MM.1S (cell line): Measurements from ENCODE around the gene SMOC1.

ENCODE experiments used
- CTCF ChIP-seq: fragments of 300-600 bp; sonication (generic); IDR thresholded peaks from 2 replicates; pipeline ENCODE4 v1.5.1; 2016; ENCODE audit warnings: antibody characterized with exemption, low read length, mixed read lengths
- EZH2 ChIP-seq: fragments of 300-600 bp; sonication (generic); optimal IDR thresholded peaks from 2 replicates; pipeline ENCODE3; 2017; ENCODE audit warnings: low read depth, mild to moderate bottlenecking, antibody characterized with exemption, low read length, mixed read lengths
- EZH2phosphoT487 ChIP-seq: fragments of 300-600 bp; sonication (generic); IDR thresholded peaks from 2 replicates; pipeline ENCODE4 v1.6.1; 2018; ENCODE audit warnings: antibody characterized with exemption, low read length

- TF ChIP-seq CTCF: no peak
- TF ChIP-seq EZH2: no peak
- TF ChIP-seq EZH2phosphoT487: no peak
These were observed 155.0 kb downstream of the SMOC1 start for GRCh38 chr14:70034257-70034656.
